Measurements from ENCODE around the gene HPSE2.

HPSE2 gene

DNA sequence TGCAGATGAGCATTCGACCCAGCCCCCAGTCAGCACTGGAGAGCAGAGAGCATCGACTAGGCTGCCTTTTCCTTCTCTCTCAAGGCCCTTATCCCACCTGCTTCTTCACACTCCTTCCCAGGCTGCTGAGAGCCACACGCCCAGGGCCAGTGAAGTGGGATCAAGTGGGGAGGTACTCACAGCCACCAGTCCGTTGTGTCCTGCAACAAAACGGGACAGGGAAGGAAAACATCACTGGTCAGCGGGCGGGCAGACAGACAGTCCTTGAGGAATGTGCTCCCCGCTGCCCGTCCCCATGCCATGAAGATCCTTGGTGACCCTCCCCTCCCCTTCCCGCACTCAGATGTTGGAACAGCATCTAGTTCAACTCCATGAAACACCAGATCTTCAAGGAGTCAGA lies 824.9 kb downstream of the HPSE2 start:
- DNase-seq (ENCODE audit: low read depth): no peak

- DNase-seq (ENCODE audit: low read depth): no peak
These were observed 825.4 kb downstream of the HPSE2 start for GRCh38 chr10:98410135-98410743.

GRCh38 chr10:98408799-98409198 lies 826.9 kb downstream of the HPSE2 start:
- DNase-seq (ENCODE audit: low read depth): no peak

- DNase-seq (ENCODE audit: low read depth): no peak
These were observed 827.9 kb downstream of the HPSE2 start for GRCh38 chr10:98407744-98408241.
